ENCODE data around the gene RGS9BP.

Gene RGS9BP

DNA sequence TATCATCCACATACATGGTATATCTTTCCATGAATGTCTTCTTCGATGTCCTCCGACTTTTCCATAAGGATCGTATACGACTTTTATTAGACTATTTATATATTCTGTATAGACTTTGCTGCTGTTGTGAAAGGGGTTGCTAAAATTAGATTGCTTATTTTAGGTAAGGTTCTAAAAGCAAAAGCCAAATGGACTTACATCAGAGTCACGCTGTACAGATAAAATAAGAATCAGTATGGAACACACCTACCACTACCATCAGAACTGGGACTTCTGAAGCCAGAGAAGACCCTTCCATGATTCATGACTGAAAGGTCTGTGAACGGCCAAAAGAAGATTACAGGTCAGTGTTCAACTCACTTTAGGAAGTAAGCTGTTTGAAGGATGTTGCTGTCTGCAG lies 9.6 kb upstream of the RGS9BP start:
- DNase-seq (ENCODE audit: low read depth): no peak
- TF ChIP-seq, protein P1, sequence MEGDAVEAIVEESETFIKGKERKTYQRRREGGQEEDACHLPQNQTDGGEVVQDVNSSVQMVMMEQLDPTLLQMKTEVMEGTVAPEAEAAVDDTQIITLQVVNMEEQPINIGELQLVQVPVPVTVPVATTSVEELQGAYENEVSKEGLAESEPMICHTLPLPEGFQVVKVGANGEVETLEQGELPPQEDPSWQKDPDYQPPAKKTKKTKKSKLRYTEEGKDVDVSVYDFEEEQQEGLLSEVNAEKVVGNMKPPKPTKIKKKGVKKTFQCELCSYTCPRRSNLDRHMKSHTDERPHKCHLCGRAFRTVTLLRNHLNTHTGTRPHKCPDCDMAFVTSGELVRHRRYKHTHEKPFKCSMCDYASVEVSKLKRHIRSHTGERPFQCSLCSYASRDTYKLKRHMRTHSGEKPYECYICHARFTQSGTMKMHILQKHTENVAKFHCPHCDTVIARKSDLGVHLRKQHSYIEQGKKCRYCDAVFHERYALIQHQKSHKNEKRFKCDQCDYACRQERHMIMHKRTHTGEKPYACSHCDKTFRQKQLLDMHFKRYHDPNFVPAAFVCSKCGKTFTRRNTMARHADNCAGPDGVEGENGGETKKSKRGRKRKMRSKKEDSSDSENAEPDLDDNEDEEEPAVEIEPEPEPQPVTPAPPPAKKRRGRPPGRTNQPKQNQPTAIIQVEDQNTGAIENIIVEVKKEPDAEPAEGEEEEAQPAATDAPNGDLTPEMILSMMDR (IDR thresholded peaks at IDR 0.05; ENCODE audit: insufficient read depth, low read depth, low read length, missing control alignments): no peak

DNA sequence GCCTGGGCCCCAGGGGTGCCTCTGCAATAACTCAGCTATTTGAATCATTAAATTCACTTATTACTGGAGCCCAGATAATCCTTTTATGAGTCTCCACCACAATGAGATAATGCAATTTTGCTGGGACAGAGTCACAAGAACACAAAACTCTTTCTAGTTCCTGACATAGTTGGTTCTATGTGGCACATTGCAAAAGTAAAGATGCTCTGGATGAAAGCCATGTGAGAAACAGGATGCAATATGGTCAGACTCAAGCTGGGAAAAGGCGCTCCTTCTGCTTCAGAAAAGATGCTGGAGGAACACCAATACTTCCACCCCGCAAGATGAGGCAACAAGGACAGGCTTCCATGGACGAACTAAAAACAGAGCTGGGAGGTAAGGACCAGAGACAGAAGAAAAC lies 6.3 kb upstream of the RGS9BP start:
- DNase-seq (ENCODE audit: low read depth): no peak
- TF ChIP-seq, protein P1 (IDR thresholded peaks at IDR 0.05; ENCODE audit: insufficient read depth, low read depth, low read length, missing control alignments): no peak
- H3K4me3 ChIP-seq (ENCODE audit: low read depth, low read length): no peak overlapping the region

More for the DNA sequence above, 9.6 kb upstream of the RGS9BP start:
- H3K4me3 ChIP-seq (ENCODE audit: low read depth, low read length): no peak overlapping the region

DNA sequence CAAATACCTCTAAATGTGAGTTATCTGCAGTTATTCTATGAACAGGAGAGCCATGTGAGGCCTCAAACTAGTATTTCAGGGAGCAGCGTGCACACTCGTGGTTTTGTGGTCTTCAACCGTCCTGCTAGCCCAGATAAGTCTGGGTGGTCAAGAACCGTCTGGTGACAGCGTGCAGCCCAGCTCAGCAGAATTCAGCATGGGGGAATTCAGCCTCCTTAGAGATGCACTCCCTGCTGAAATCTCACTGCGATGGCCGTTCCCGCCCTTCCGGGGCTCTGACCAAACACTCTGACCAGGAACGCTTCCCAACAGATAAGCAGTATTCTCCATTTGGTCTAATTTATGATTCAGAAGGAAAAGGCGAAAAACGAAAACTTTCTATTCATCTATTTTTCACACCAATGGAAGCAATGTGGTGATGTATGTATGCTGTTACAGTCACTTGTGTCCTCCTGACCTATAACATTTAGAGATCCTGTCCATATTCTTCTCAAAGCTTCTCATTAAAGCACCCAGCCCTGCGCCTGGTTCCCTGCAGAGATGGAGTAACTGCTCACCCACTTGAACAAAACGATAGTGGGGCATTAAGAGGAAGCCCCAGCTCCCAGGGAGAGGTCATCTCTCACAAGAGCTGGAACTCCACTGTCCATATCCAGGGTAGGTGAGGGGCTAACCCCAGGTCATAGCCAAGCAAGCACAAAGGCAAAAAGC lies 3.6 kb upstream of the RGS9BP start:
- TF ChIP-seq, protein P1 (IDR thresholded peaks at IDR 0.05; ENCODE audit: insufficient read depth, low read depth, low read length, missing control alignments): no peak
- no peak for DNase-seq (ENCODE audit: low read depth)
- H3K4me3 ChIP-seq (ENCODE audit: low read depth, low read length): no peak overlapping the region

DNA sequence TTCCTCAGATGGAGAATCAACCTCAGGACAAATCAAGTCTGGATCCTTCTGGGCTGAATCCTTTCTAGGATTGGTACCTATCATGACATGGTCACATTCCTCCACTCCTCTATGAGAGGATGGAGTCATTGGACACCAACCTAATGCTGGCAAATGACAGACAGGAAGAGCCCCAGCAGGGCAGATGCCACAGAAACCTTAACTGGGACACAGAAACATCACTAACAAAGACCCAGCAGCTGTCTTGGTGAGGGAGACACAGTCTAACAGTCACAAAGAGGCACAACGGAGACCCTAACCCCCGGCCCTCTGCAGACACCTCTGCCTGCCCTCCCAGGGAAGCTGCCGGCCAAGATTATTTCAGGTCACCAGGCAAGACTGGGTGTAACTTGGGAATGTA lies 2.8 kb upstream of the RGS9BP start:
- DNase-seq (ENCODE audit: low read depth): no peak
- TF ChIP-seq, protein P1 (IDR thresholded peaks at IDR 0.05; ENCODE audit: insufficient read depth, low read depth, low read length, missing control alignments): no peak
- H3K4me3 ChIP-seq (ENCODE audit: low read depth, low read length): no peak overlapping the region

DNA sequence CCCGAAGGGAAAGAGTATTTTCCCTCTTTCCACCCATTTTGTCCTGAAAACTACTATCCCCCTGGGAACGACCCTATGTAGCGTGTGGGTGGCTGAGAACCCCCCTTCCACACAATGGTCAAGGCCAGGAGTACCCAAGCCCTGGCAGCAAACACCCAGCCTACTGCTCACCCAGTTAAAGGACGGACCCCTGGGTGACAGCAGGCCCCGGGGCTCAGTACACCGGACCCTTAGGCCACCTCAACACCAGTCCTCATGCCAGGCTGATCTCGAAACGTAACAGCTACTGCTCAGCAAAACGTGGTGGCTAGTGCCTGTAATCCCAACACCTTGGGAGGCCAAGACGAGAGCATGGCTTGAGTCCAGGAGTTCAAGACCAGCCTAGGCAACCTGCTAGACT lies 2.1 kb upstream of the RGS9BP start:
- H3K4me3 ChIP-seq (ENCODE audit: low read depth, low read length): peak overlapping the region; percentile 73
- DNase-seq (ENCODE audit: low read depth): no peak

DNA sequence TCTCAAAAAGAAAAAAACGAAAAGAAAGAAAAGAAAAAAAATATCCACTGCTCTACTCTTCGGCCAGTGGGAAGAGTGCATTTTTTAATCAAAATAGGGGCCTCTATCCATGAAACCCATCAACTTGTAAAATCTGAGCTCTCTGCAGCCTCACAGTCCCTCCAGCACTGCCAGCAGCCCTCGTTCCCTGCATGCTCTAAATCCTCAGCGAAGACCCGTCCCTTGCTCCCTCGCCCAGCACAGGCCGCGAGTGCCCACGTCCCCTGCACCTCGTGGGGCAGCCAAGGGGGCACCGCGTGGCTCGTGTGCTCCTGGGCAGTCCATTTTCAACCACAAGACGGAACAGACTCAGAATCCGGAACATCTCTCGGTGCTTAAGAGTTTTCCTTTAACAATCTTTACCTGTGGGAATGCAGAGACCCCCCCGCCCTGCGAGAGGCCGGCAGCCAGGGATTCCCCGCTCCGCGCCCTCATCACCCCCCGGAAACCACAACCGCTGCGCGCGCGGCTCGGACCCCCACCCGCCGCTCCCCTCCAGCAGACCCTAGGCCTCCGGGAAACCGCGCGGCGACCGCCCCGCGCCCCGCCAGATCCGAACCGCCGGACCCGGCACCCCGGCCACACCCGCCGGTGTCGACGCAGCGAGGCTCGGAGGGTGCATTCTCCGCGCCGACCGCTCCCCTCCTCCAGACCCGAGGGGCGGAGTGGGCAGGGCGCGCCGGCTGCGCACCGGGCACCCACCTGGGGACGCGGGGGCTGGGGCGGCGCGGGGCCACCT lies 1.3 kb upstream of the RGS9BP start:
- DNase-seq (ENCODE audit: low read depth): no peak
- TF ChIP-seq, protein P1 (IDR thresholded peaks at IDR 0.05; ENCODE audit: insufficient read depth, low read depth, low read length, missing control alignments): no peak
- H3K4me3 ChIP-seq (ENCODE audit: low read depth, low read length): peak overlapping the region; percentile 73

More for the DNA sequence above, 2.1 kb upstream of the RGS9BP start:
- TF ChIP-seq, protein P1 (IDR thresholded peaks at IDR 0.05; ENCODE audit: insufficient read depth, low read depth, low read length, missing control alignments): no peak

All from GM12865 (cell line).